Neural cell (in vitro differentiated cells): Measurements from ENCODE around the gene SLX4. TPM values are rescaled to one million over a fixed set of nuclear protein-coding genes. Genes with fewer than 3 reads are reported as not detected.

Experiments
- H2AFZ ChIP-seq: fragments of 200-600, 300-800 bp; sonication (generic), shearing (Covaris generic); 2 replicates; pipeline ENCODE4 v1.6.0; 2014; ENCODE audit warnings: low read depth, mild to moderate bottlenecking, antibody characterized with exemption, low read length, moderate library complexity
- H3F3A ChIP-seq: fragments of 200-600 bp; shearing (Covaris generic); 2 replicates; pipeline ENCODE4 v1.6.1; 2016; ENCODE audit warnings: mild to moderate bottlenecking, moderate library complexity, mixed read lengths, antibody characterized with exemption, low read length; ENCODE audit not compliant: insufficient read depth, poor library complexity, severe bottlenecking
- H3K27ac ChIP-seq: fragments of 200-600, 300-800 bp; sonication (generic), shearing (Covaris generic); 2 replicates; pipeline ENCODE4 v1.5.1; 2014; ENCODE audit warnings: mild to moderate bottlenecking, low read length, moderate library complexity
- H3K27me3 ChIP-seq: fragments of 300-800, 200-600 bp; sonication (generic), shearing (Covaris generic); 2 replicates; pipeline ENCODE4 v1.6.0; 2014; ENCODE audit warnings: mild to moderate bottlenecking, low read depth, low read length, moderate library complexity; ENCODE audit not compliant: insufficient read depth
- H3K36me3 ChIP-seq: fragments of 300-800, 200-600 bp; sonication (generic), shearing (Covaris generic); 2 replicates; pipeline ENCODE4 v1.5.1; 2014; ENCODE audit warnings: mild to moderate bottlenecking, antibody characterized with exemption, low read length, moderate library complexity; ENCODE audit not compliant: insufficient read depth
- H3K4me2 ChIP-seq: fragments of 300-800, 200-600 bp; sonication (generic), shearing (Covaris generic); 2 replicates; pipeline ENCODE4 v1.6.0; 2014; ENCODE audit warnings: mild to moderate bottlenecking, low read length
- H3K4me3 ChIP-seq: fragments of 300-800, 200-600 bp; sonication (generic), shearing (Covaris generic); 2 replicates; pipeline ENCODE4 v1.5.1; 2014; ENCODE audit warnings: mild to moderate bottlenecking, low read length, moderate library complexity
- H3K79me2 ChIP-seq: fragments of 200-600 bp; shearing (Covaris generic); replicated peaks from 2 replicates; pipeline ENCODE4 v1.6.0; 2014; ENCODE audit warnings: mild to moderate bottlenecking, low read length, moderate library complexity; ENCODE audit not compliant: insufficient read depth
- H3K9ac ChIP-seq: fragments of 300-800, 200-600 bp; sonication (generic), shearing (Covaris generic); 2 replicates; pipeline ENCODE4 v1.6.1; 2016; ENCODE audit warnings: mild to moderate bottlenecking, low read length, mixed read lengths
- H3K9me2 ChIP-seq: fragments of 200-600 bp; shearing (Covaris generic); 2 replicates; pipeline ENCODE4 v1.6.1; 2016; ENCODE audit warnings: mild to moderate bottlenecking, low read length, mixed read lengths; ENCODE audit not compliant: insufficient read depth
- H3K9me3 ChIP-seq: fragments of 200-600, 300-800 bp; sonication (generic), shearing (Covaris generic); 2 replicates; pipeline ENCODE4 v1.6.1; 2016; ENCODE audit warnings: mild to moderate bottlenecking, mixed run types, low read length, moderate library complexity, mixed read lengths
- H4K20me1 ChIP-seq: fragments of 200-600 bp; shearing (Covaris generic); 2 replicates; pipeline ENCODE4 v1.6.1; 2016; ENCODE audit warnings: mild to moderate bottlenecking, mixed run types; ENCODE audit not compliant: insufficient read depth
- CTCF ChIP-seq: fragments of 450-650 bp; IDR thresholded peaks from 2 replicates; pipeline ENCODE4 v1.5.1; 2014; ENCODE audit warnings: antibody characterized with exemption, mild to moderate bottlenecking, moderate library complexity; ENCODE audit not compliant: poor library complexity, severe bottlenecking
- EP300 ChIP-seq: fragments of 450-650 bp; conservative IDR thresholded peaks from 2 replicates; pipeline ENCODE4 v1.6.1; 2014; ENCODE audit warnings: antibody characterized with exemption, mild to moderate bottlenecking, moderate library complexity; ENCODE audit not compliant: poor library complexity, severe bottlenecking
- EZH2 ChIP-seq: fragments of 200-600, 300-800 bp; shearing (Covaris generic), sonication (generic); IDR thresholded peaks from 2 replicates; pipeline ENCODE4 v1.6.1; 2014; ENCODE audit warnings: antibody characterized with exemption, low read length, borderline replicate concordance, mild to moderate bottlenecking; ENCODE audit not compliant: insufficient read depth, poor library complexity, severe bottlenecking
- MXI1 ChIP-seq: fragments of 450-650 bp; conservative IDR thresholded peaks from 2 replicates; pipeline ENCODE4 v1.6.1; 2014; ENCODE audit warnings: antibody characterized with exemption, mild to moderate bottlenecking; ENCODE audit not compliant: poor library complexity, severe bottlenecking
- POLR2AphosphoS5 ChIP-seq: IDR thresholded peaks from 2 replicates; pipeline ENCODE4 v1.6.1; 2012
- RAD21 ChIP-seq: fragments of 450-650 bp; conservative IDR thresholded peaks from 2 replicates; pipeline ENCODE4 v1.6.1; 2014; ENCODE audit warnings: antibody characterized with exemption, mild to moderate bottlenecking, moderate library complexity
- REST ChIP-seq: IDR thresholded peaks from 2 replicates; pipeline ENCODE4 v1.6.1; 2012; ENCODE audit warnings: borderline replicate concordance
- SMC3 ChIP-seq: fragments of 450-650 bp; conservative IDR thresholded peaks from 2 replicates; pipeline ENCODE4 v1.6.1; 2014; ENCODE audit warnings: antibody characterized with exemption, mild to moderate bottlenecking, moderate library complexity; ENCODE audit not compliant: poor library complexity
- TAF1 ChIP-seq: IDR thresholded peaks from 2 replicates; pipeline ENCODE4 v1.6.1; 2012; ENCODE audit warnings: low read depth
- polyA plus RNA-seq: library from polyadenylated mRNA; depleted of rRNA; stranded (reverse); fragments of >200 nt; gene quantifications from 2 replicates; pipeline ENCODE4 v1.2.3, GENCODE V29; 2014

SLX4 gene
- polyA plus RNA-seq, 1 donor from 2014 or later, result 2.9 TPM

GRCh38 chr16:3583303-3584038 lies 27.9 kb downstream of the SLX4 start:
- Histone ChIP-seq H2AFZ (no peak overlapping the region), H3K27ac (no peak overlapping the region), H4K20me1 (no peaks in the 10 kb centered on the region), H3F3A (no peaks in the 10 kb centered on the region), H3K79me2 (no peaks in the 10 kb centered on the region), H3K36me3 (no peaks in the 10 kb centered on the region), H3K4me3 (no peak overlapping the region), H3K27me3 (no peaks in the 10 kb centered on the region), H3K9me2 (no peaks in the 10 kb centered on the region), H3K4me2 (no peak overlapping the region), H3K9me3 (no peaks in the 10 kb centered on the region), H3K9ac (no peak overlapping the region)
- TF ChIP-seq POLR2AphosphoS5, result no peak
- TF ChIP-seq CTCF, result no peak
- TF ChIP-seq TAF1, result no peak
- no peak for TF ChIP-seq EZH2
- TF ChIP-seq RAD21, result no peak
- TF ChIP-seq REST, result no peak
- no peak for TF ChIP-seq EP300
- TF ChIP-seq SMC3, result no peak
- TF ChIP-seq MXI1, result no peak

GRCh38 chr16:3582276-3583165 lies 28.9 kb downstream of the SLX4 start:
- H3K79me2 ChIP-seq, result no peaks in the 10 kb centered on the region
- no peak overlapping the region for H3K4me3 ChIP-seq
- H2AFZ ChIP-seq, result no peak overlapping the region
- no peaks in the 10 kb centered on the region for H3K9me2 ChIP-seq
- H3K4me2 ChIP-seq, result no peak overlapping the region
- no peak for TF ChIP-seq CTCF
- TF ChIP-seq TAF1, result no peak
- TF ChIP-seq POLR2AphosphoS5, result no peak
- H3K9ac ChIP-seq, result no peak overlapping the region
- no peaks in the 10 kb centered on the region for H3K9me3 ChIP-seq
- no peaks in the 10 kb centered on the region for H3K27me3 ChIP-seq
- H4K20me1 ChIP-seq, result no peaks in the 10 kb centered on the region
- no peaks in the 10 kb centered on the region for H3K36me3 ChIP-seq
- H3F3A ChIP-seq, result no peaks in the 10 kb centered on the region
- no peak overlapping the region for H3K27ac ChIP-seq
